Adrenal gland (tissue), 19 donors: ENCODE results near the gene ZNF28. TPM values are rescaled to one million over a fixed set of nuclear protein-coding genes. Genes with fewer than 3 reads are reported as not detected.
A peak's percentile ranks its signal among the peaks of the same experiment; 100 is the strongest.
"Not testable (repeated sequence)": the region's sequence is repeated elsewhere in the genome, so short reads cannot be mapped to it uniquely, and the experiment has no call there.

Experiments
- DNase-seq, 7 donors: peaks; one replicate each; pipeline ENCODE4 v3.0.0-alpha.2; 2019 to 2020
- H3K27ac ChIP-seq, 5 donors: fragments of 200-600 bp; sonication (generic) in 4 of 5; 1 replicate in 3 of 5; 2 replicates in 2 of 5; pipeline versions ENCODE4 v1.5.1 to v1.8.0; 2016 to 2020; ENCODE audit warnings: mild to moderate bottlenecking in 1 of 5
- H3K27me3 ChIP-seq: fragments of 200-600 bp; 2 replicates; pipeline ENCODE4 v1.8.0; 2021
- H3K36me3 ChIP-seq, 2 donors: fragments of 200-600 bp; replicated peaks in 1 of 2; 1 replicate in 1 of 2; 2 replicates in 1 of 2; pipeline versions ENCODE4 v1.5.1 to v1.8.0; 2018 to 2022
- H3K4me1 ChIP-seq, 2 donors: fragments of 200-600 bp; replicated peaks in 1 of 2; 1 replicate in 1 of 2; 2 replicates in 1 of 2; pipeline versions ENCODE4 v1.5.1 to v1.8.0; 2018 to 2021
- H3K4me3 ChIP-seq, 4 donors: fragments of 200-600 bp; sonication (generic) in 3 of 4; one replicate each; pipeline ENCODE4 v1.5.1; 2016 to 2018
- H3K9me3 ChIP-seq, 3 donors: fragments of 200-600 bp; sonication (generic) in 1 of 3; replicated peaks in 1 of 3; 1 replicate in 2 of 3; 2 replicates in 1 of 3; pipeline versions ENCODE4 v1.5.1 to v1.8.0; 2016 to 2021
- POLR2A ChIP-seq, 2 donors: fragments of 450-650 bp; IDR thresholded peaks; one replicate each; pipeline ENCODE4 v1.6.1; 2017; ENCODE audit warnings: antibody characterized with exemption in 2 of 2, mild to moderate bottlenecking in 2 of 2, moderate library complexity in 1 of 2
- WGBS, 4 donors: extraction: QIAGEN DNeasy Blood & Tissue Kit in 2 of 4; methylation state at CpG; one replicate each; pipeline versions ENCODE4 v1.1.5 to v1.1.7; 2013 to 2017; 5-methylcytosine and 5-hydroxymethylcytosine counted together
- intact Hi-C, 2 donors: fragments of 100-400 bp; cut with DNase I; formaldehyde crosslinking; loops; one replicate each; pipeline versions ENCODE4 v1.14.1 to v1.15.0; 2022 to 2023
- long read RNA-seq, 10 donors: library from polyadenylated mRNA in 3 of 10; unstranded in 2 of 10; stranded (forward) in 1 of 10; transcript quantifications; one replicate each; pipeline ENCODE4 v2.0.0 and lab custom pipeline, GENCODE V29; 2021 to 2026
- polyA plus RNA-seq, 3 donors: library from polyadenylated mRNA; stranded (reverse); fragments of 200-250 nt in 2 of 3; fragments of 350-450 nt in 1 of 3; fragmentation: Illumina TruSeq in 1 of 3; extraction: RNeasy Lipid Tissue Mini Kit (QIAGEN cat#74804) in 1 of 3; gene quantifications; one replicate each; pipeline ENCODE4 v1.2.3, GENCODE V29; 2013 to 2014
- total RNA-seq, 9 donors: library from RNA; depleted of rRNA in 4 of 9; stranded (reverse); fragments of >200 nt in 4 of 9; fragments of 120-200 nt in 1 of 9; fragmentation: NEBNext Ultra II Directional in 1 of 9; extraction: Animal tissue kit (Norgen Biotek cat#: 25700) in 1 of 9; gene quantifications; one replicate each; pipeline versions ENCODE4 v1.1.0 to v1.2.4, GENCODE V29; 2013 to 2023
- TF ChIP-seq, protein P1 (sequence below), 6 experiments: fragments of 450-650 bp in 4 of 6; fragments of 200-600 bp in 2 of 6; sonication (generic) in 1 of 6; IDR thresholded peaks; 1 replicate in 5 of 6; 2 replicates in 1 of 6; pipeline versions ENCODE4 v1.5.1 to v1.8.0; 2016 to 2021; ENCODE audit warnings: antibody characterized with exemption in 6 of 6, mild to moderate bottlenecking in 2 of 6, moderate library complexity in 1 of 6
- donor health status: healthy with polysubstance abuse.
- donor health status: Bipolar disorder and iron deficiency.
- donor health status: DM: yes; HTN: yes; CAD: no.
- donor health status: DM: no; HTN: no; CAD: no.
- donor health status: DM: no; HTN: no; CAD: no.
- donor health status: DM: yes; HTN: yes; CAD: no.

The ZNF28 gene
- total RNA-seq (10 to 100 TPM; 11.3 to 51.9 (median 16.9) TPM), polyA plus RNA-seq (10 to 100 TPM in 1 of 3 donors, 1 to 10 TPM in 2; 2.1 to 32.2 (median 2.7) TPM)
- long read RNA-seq, donor 1, full-length matches to known transcripts: 3 of 3 reads
- long read RNA-seq, donor 1, partial matches to known transcripts: 0 of 3 reads
- long read RNA-seq, donor 1, other reads (novel, unspliced or antisense): 0 of 3 reads
- long read RNA-seq, donor 2, full-length matches to known transcripts: 2 of 2 reads
- long read RNA-seq, donor 2, partial matches to known transcripts: 0 of 2 reads
- long read RNA-seq, donor 2, other reads (novel, unspliced or antisense): 0 of 2 reads
- long read RNA-seq, donor 3: 0 reads
- long read RNA-seq, donor 4: 0 reads
- long read RNA-seq, donor 5, full-length matches to known transcripts: 4 of 13 reads
- long read RNA-seq, donor 5, partial matches to known transcripts: 1 of 13 reads
- long read RNA-seq, donor 5, other reads (novel, unspliced or antisense): 8 of 13 reads
- long read RNA-seq, donor 6, partial matches to known transcripts: 0 of 1 reads
- long read RNA-seq, donor 6, other reads (novel, unspliced or antisense): 1 of 1 reads
- long read RNA-seq, donor 7, full-length matches to known transcripts: 2 of 2 reads
- long read RNA-seq, donor 7, partial matches to known transcripts: 0 of 2 reads
- long read RNA-seq, donor 7, other reads (novel, unspliced or antisense): 0 of 2 reads
- long read RNA-seq, donor 8: 0 reads
- long read RNA-seq, donor 9, full-length matches to known transcripts: 2 of 2 reads
- long read RNA-seq, donor 9, partial matches to known transcripts: 0 of 2 reads
- long read RNA-seq, donor 9, other reads (novel, unspliced or antisense): 0 of 2 reads
- long read RNA-seq, donor 10: 0 reads

DNA sequence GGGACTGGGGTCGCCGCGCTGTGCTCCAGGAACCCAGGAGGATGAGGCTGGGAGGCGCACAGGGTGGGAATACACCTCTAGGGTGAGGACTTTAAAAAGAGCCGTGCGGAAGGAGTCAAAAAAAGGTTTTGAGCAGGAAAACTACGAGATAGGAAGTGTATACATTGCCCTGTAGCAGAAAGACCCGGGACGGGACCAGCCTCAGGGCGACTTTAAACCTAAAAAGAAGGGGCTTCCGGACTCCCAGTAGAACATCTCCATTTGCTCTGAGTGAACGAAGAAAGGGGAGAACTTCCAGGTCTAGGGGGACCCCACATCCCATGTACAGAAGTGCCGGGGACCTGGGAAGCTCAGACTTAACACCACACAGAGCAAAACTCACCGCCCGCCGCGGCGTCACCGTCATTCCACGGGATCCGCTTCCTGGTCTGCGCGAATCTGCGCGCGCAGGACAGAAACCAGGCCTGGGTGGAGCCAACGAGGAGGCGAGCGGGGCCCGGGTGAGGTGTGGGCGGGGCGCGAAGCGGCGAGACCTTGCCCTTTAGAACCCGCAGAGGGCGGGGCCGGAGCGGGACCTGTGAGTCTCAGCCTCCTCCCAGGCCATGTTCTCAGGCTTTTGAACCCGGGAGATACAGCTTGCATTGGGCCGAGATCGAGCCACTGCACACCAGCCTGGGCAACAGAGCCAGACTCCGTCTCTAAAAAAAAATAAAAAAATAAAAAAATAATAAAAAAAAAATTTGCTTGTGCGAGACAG, at the start of gene ZNF28:
ZNF28 (minus strand) TSS at position 430 of the 757 bp plus-strand sequence. CDS start 3,675 bp downstream, outside the sequence.
- H3K9me3 ChIP-seq, H3K36me3 ChIP-seq, intact Hi-C loops, H3K4me1 ChIP-seq, H3K27me3 ChIP-seq: not testable (repeated sequence)
- peak; percentile 71 to 86 (median 78) for DNase-seq
- TF ChIP-seq, protein P1, sequence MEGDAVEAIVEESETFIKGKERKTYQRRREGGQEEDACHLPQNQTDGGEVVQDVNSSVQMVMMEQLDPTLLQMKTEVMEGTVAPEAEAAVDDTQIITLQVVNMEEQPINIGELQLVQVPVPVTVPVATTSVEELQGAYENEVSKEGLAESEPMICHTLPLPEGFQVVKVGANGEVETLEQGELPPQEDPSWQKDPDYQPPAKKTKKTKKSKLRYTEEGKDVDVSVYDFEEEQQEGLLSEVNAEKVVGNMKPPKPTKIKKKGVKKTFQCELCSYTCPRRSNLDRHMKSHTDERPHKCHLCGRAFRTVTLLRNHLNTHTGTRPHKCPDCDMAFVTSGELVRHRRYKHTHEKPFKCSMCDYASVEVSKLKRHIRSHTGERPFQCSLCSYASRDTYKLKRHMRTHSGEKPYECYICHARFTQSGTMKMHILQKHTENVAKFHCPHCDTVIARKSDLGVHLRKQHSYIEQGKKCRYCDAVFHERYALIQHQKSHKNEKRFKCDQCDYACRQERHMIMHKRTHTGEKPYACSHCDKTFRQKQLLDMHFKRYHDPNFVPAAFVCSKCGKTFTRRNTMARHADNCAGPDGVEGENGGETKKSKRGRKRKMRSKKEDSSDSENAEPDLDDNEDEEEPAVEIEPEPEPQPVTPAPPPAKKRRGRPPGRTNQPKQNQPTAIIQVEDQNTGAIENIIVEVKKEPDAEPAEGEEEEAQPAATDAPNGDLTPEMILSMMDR (IDR thresholded peaks at IDR 0.05): peak in 1 of 6 experiments; percentile 29
- WGBS, 4 donors: 1 to 2% (median 1%) methylated on average over 17 to 32 of the region's 44 CpGs
- Histone ChIP-seq H3K27ac (peak within 1 kb of the TSS in 4 of 5 donors; percentile 21 to 44 (median 34)), H3K4me3 (peak within 1 kb of the TSS; percentile 15 to 84 (median 53))

DNA sequence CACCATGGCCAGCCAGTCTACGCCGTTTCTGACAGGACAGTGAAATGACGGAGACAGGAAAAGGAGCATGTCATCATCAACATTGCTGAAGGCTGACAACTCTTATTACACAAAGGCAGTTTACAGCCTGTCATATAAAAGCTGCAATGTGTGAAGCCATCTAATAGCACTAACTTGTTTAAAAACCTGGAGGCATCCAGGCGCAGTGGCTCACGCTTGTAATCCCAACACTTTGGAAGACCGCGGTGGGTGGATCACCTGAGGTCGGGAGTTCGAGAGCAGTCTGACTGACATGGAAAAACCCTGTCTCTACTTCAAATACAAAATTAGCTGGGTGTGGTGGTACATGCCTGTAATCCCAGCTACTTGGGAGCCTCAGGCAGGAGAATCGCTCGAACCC, 46.6 kb upstream of the ZNF28 start:
- H3K36me3 ChIP-seq, H3K4me3 ChIP-seq, H3K27ac ChIP-seq, intact Hi-C loops, H3K9me3 ChIP-seq, H3K4me1 ChIP-seq, H3K27me3 ChIP-seq: not testable (repeated sequence)
- WGBS, 4 donors: 93 to 97% (median 94%) methylated on average over 8 to 11 of the region's 11 CpGs
- peak in 1 of 7 donors; percentile 23 for DNase-seq

DNA sequence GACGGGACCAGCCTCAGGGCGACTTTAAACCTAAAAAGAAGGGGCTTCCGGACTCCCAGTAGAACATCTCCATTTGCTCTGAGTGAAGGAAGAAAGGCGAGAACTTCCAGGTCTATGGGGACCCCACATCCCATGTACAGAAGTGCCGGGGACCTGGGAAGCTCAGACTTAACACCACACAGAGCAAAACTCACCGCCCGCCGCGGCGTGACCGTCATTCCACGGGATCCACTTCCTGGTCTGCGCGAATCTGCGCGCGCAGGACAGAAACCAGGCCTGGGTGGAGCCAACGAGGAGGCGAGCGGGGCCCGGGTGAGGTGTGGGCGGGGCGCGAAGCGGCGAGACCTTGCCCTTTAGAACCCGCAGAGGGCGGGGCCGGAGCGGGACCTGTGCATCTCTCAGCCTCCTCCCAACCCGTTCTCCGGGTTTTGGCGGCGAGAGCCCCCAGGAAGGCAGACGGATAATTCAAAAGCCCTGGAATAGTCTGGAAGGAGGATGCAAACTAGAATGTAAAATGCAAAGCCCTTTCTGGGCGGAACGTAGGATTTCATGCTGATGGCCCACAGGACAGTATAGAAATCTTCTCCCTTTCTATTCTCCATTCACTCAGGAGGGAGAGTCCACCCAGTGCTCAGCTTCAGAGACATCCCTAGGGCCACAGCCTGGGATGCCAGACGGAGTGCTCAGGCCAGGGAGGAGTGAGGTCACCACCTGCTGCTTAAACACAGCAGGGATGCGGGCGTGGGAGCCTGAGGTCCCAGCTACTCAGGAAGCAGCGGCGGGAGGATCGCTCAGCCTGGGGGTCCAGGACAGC, 36.2 kb upstream of the ZNF28 start, which contains the start of gene ZNF468:
ZNF468 (minus strand) TSS at position 242 of the 814 bp plus-strand sequence. CDS start 3,347 bp downstream, outside the sequence.
- peaks cover 0 to 12% of the 10 kb centered on the region in 2 donors for H3K36me3 ChIP-seq
- peak within 1 kb of the TSS in 3 of 4 donors; percentile 1 to 78 (median 54) for H3K4me3 ChIP-seq
- intact Hi-C loops, H3K9me3 ChIP-seq, H3K27me3 ChIP-seq, H3K4me1 ChIP-seq: not testable (repeated sequence)
- 4 to 9% (median 7%) methylated on average over 15 to 41 of the region's 43 CpGs for WGBS, 4 donors
- TF ChIP-seq, protein P1 (IDR thresholded peaks at IDR 0.05): peak in 1 of 6 experiments; percentile 33
- TF ChIP-seq POLR2A (IDR thresholded peaks at IDR 0.05): peak; percentile 47 to 61
- DNase-seq: peak; percentile 67 to 89 (median 79)
- peak within 1 kb of the TSS in 2 of 5 donors; percentile 61 to 70 for H3K27ac ChIP-seq

GRCh38 chr19:52856540-52857377, 35.3 kb upstream of the ZNF28 start:
- peak in 2 of 7 donors; percentile 10 to 30 for DNase-seq
- Histone ChIP-seq H3K36me3 (peaks cover 0 to 18% of the 10 kb centered on the region in 2 donors), H3K4me3 (peak overlapping the region in 3 of 4 donors; percentile 1 to 78 (median 54)), H3K27ac (peak overlapping the region in 2 of 5 donors; percentile 61 to 70)
- H3K4me1 ChIP-seq, H3K9me3 ChIP-seq, intact Hi-C loops, H3K27me3 ChIP-seq: not testable (repeated sequence)
- 0 to 5% (median 2%) methylated on average over 17 to 31 of the region's 31 CpGs for WGBS, 4 donors

DNA sequence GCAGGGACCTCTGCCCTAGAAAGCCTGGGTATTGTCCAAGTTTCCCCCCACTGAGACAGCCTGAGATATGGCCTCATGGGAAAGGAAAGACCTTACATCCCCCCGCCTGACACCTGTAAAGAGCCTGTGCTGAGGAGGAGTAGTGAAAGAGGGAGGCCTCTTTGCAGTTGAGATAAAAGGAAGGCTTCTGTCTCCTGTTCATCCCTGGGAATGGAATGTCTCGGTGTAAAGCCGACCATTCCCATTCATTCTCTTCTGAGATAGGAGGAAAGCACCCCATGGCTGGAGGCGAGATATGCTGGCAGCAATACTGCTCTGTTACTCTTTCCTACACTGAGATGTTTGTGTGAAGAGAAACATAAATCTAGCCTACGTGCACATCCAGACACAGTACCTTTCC, 25.9 kb upstream of the ZNF28 start:
- H3K27me3 ChIP-seq, intact Hi-C loops, H3K4me1 ChIP-seq, H3K27ac ChIP-seq, DNase-seq, H3K4me3 ChIP-seq: not testable (repeated sequence)
- WGBS, 4 donors: 72 to 80% (median 75%) methylated on average over 4 to 5 of the region's 5 CpGs
- H3K36me3 ChIP-seq: peaks cover 0 to 84% of the 10 kb centered on the region in 2 donors
- peaks cover 0 to 12% (median 0%) of the 10 kb centered on the region in 3 donors for H3K9me3 ChIP-seq

DNA sequence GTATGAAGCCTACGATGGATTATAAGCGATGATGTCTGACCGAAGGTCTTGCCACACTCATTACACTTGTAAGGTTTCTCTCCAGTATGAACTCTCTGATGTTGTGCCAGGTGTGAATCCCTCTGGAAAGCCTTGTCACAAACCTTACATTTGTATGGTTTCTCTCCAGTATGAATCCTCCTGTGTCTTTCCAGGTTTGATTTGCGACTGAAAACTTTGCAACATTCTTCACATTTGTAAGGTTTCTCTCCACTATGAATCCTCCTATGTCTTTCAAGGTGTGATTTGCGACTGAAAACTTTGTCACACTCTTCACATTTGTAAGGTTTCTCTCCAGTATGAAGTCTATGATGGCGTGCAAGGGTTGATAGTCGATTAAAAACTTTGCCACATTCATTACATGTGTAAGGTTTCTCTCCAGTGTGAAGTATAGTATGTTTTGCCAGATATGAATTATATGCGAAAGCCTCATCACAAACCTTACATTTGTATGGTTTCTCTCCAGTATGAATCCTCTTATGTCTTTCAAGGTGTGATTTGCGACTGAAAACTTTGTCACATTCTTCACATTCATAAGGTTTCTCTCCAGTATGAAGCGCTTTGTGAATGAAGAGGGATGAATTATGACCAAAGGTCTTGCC, 19.5 kb upstream of the ZNF28 start:
- not testable (repeated sequence) for H3K27ac ChIP-seq
- H3K36me3 ChIP-seq: peaks cover 0 to 34% of the 10 kb centered on the region in 2 donors

More for the DNA sequence above, 19.5 kb upstream of the ZNF28 start:
- WGBS, 4 donors: 94 to 98% (median 97%) methylated on average over 10 of the region's 10 CpGs
- H3K9me3 ChIP-seq: peaks cover 0 to 62% (median 9%) of the 10 kb centered on the region in 3 donors
- intact Hi-C loops, H3K27me3 ChIP-seq, DNase-seq, H3K4me1 ChIP-seq: not testable (repeated sequence)
- H3K4me3 ChIP-seq: peak overlapping the region in 1 of 4 donors; percentile 17
